Activated CD8-positive, alpha-beta T cell treated with anti-CD3 and anti-CD28 coated beads for 36 hours (primary cell): ENCODE data around the gene SLCO2A1. TPM values are rescaled to one million over a fixed set of nuclear protein-coding genes. Genes with fewer than 3 reads are reported as not detected.

Experiments
- ATAC-seq: fragments of 200-7000 bp; cut with Tn5 transposase; one replicate; pipeline ENCODE4 v1.10.0; 2021; ENCODE audit warnings: mild to moderate bottlenecking, moderate library complexity
- CTCF ChIA-PET: fragments of 350-600 bp; sonication (Branson Sonifier 250); formaldehyde crosslinking; loops from one replicate; lab custom pipeline; 2021; ENCODE audit warnings: antibody characterized with exemption; lab: Charles Lee
- POLR2A ChIA-PET: fragments of 350-600 bp; sonication (Branson Sonifier 250); formaldehyde crosslinking; loops from one replicate; lab custom pipeline; 2021; ENCODE audit warnings: antibody characterized with exemption; lab: Charles Lee
- DNase-seq: peaks from one replicate; pipeline ENCODE4 v3.0.0-alpha.2; 2020
- H3K27ac Mint-ChIP-seq: one replicate; pipeline ENCODE4 v1.8.0; 2021; ENCODE audit warnings: mild to moderate bottlenecking, mixed read lengths
- H3K27me3 Mint-ChIP-seq: one replicate; pipeline ENCODE4 v1.8.0; 2021; ENCODE audit warnings: mixed read lengths
- H3K36me3 Mint-ChIP-seq: one replicate; pipeline ENCODE4 v1.8.0; 2021; ENCODE audit warnings: low read depth, mixed read lengths
- H3K4me1 Mint-ChIP-seq: one replicate; pipeline ENCODE4 v1.8.0; 2021; ENCODE audit warnings: low read depth, mixed read lengths
- H3K4me3 Mint-ChIP-seq: one replicate; pipeline ENCODE4 v1.8.0; 2021; ENCODE audit warnings: mild to moderate bottlenecking, moderate library complexity, mixed read lengths
- H3K9me3 Mint-ChIP-seq: one replicate; pipeline ENCODE4 v1.8.0; 2021; ENCODE audit warnings: mixed read lengths
- CTCF ChIP-seq: fragments of 200-600 bp; IDR thresholded peaks from one replicate; pipeline ENCODE4 v1.8.0; 2022; ENCODE audit warnings: antibody characterized with exemption, mild to moderate bottlenecking
- intact Hi-C: fragments of 100-400 bp; cut with micrococcal nuclease; formaldehyde crosslinking; loops from one replicate; pipeline ENCODE4 v1.10.0; 2022
- total RNA-seq, 2 experiments: library from RNA; stranded (reverse); gene quantifications; one replicate each; pipeline ENCODE4 v1.2.3, GENCODE V29; 2021

Gene SLCO2A1
- total RNA-seq, 2 experiments from 2014 or later, result not detected

- Mint-ChIP-seq H3K4me1 (peaks cover 2% of the 10 kb centered on the region), H3K9me3 (no peaks in the 10 kb centered on the region), H3K36me3 (no peaks in the 10 kb centered on the region), H3K4me3 (no peak overlapping the region), H3K27me3 (peaks cover 35% of the 10 kb centered on the region), H3K27ac (no peak overlapping the region)
- no peak for TF ChIP-seq CTCF
- no peak for DNase-seq
- ChIA-PET POLR2A (interaction anchor here (0.5 kb wide), 1 partner anchor 20 kb away, joined by 3 read pairs; no protein-coding TSS in a partner anchor), CTCF (interaction anchor here (1.0 kb wide), 2 partner anchors 21 to 229 kb away, joined by 3 read pairs; no protein-coding TSS in a partner anchor)
- intact Hi-C loops, result no loop called here
- no peak for ATAC-seq
Observed at GRCh38 chr3:133893683-133894352, 135.9 kb downstream of the SLCO2A1 start.

- POLR2A ChIA-PET, result no interaction called here
- Mint-ChIP-seq H3K27me3 (peaks cover 32% of the 10 kb centered on the region), H3K4me3 (no peak overlapping the region), H3K4me1 (peaks cover 2% of the 10 kb centered on the region), H3K27ac (no peak overlapping the region), H3K9me3 (no peaks in the 10 kb centered on the region), H3K36me3 (no peaks in the 10 kb centered on the region)
- DNase-seq, result no peak
- CTCF ChIA-PET, result interaction anchor here (1.0 kb wide), 2 partner anchors 20 to 228 kb away, joined by 3 read pairs; no protein-coding TSS in a partner anchor
- no peak for TF ChIP-seq CTCF
- ATAC-seq, result no peak
- intact Hi-C loops, result no loop called here
Observed at GRCh38 chr3:133892541-133893231, 137.0 kb downstream of the SLCO2A1 start.

- Mint-ChIP-seq H3K4me1 (peaks cover 2% of the 10 kb centered on the region), H3K27ac (no peak overlapping the region), H3K36me3 (no peaks in the 10 kb centered on the region), H3K9me3 (no peaks in the 10 kb centered on the region), H3K4me3 (no peak overlapping the region), H3K27me3 (peaks cover 30% of the 10 kb centered on the region)
- ATAC-seq (no peak), DNase-seq (no peak)
- TF ChIP-seq CTCF, result no peak
- ChIA-PET POLR2A (no interaction called here), CTCF (no interaction called here)
- intact Hi-C loops, result no loop called here
Observed at GRCh38 chr3:133891662-133892378, 137.9 kb downstream of the SLCO2A1 start.

GRCh38 chr3:133890972-133891644, 138.6 kb downstream of the SLCO2A1 start:
- no peak for DNase-seq
- Mint-ChIP-seq H3K27me3 (peaks cover 24% of the 10 kb centered on the region), H3K4me3 (no peak overlapping the region), H3K9me3 (no peaks in the 10 kb centered on the region), H3K36me3 (no peaks in the 10 kb centered on the region), H3K27ac (no peak overlapping the region), H3K4me1 (peaks cover 2% of the 10 kb centered on the region)
- no peak for TF ChIP-seq CTCF
- no peak for ATAC-seq
- intact Hi-C loops, result no loop called here
- POLR2A ChIA-PET, result no interaction called here
- CTCF ChIA-PET, result no interaction called here
